ENCODE data around the gene GALNT17.

DNA sequence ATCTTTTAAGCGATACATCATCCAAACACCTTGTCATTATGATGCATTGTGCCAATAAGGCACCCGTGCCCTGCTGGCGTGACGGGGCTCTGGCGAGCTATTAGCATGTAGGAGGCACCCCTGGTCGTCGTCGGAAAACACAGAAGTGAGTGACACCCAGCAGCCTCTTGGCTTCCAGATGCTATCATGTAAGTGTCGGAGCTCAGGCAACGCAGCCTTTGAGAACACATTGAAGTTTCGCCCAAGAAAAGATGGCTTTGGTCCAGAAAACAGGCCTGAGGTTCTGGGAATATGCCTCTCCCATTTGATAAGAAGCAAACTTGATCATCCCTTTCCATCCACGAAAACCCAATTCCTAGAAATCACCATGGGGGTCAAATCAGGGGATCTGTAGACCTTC is 555.3 kb downstream of the GALNT17 start:
- TF ChIP-seq POLR2A (IDR thresholded peaks at IDR 0.05), result no peak
- TF ChIP-seq, protein P1, sequence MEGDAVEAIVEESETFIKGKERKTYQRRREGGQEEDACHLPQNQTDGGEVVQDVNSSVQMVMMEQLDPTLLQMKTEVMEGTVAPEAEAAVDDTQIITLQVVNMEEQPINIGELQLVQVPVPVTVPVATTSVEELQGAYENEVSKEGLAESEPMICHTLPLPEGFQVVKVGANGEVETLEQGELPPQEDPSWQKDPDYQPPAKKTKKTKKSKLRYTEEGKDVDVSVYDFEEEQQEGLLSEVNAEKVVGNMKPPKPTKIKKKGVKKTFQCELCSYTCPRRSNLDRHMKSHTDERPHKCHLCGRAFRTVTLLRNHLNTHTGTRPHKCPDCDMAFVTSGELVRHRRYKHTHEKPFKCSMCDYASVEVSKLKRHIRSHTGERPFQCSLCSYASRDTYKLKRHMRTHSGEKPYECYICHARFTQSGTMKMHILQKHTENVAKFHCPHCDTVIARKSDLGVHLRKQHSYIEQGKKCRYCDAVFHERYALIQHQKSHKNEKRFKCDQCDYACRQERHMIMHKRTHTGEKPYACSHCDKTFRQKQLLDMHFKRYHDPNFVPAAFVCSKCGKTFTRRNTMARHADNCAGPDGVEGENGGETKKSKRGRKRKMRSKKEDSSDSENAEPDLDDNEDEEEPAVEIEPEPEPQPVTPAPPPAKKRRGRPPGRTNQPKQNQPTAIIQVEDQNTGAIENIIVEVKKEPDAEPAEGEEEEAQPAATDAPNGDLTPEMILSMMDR (IDR thresholded peaks at IDR 0.05), result no peak
